GM18907 (cell line): ENCODE measurements around the gene TRIM66.

ENCODE experiments used
- ATAC-seq: cut with Tn5 transposase; IDR thresholded peaks from one replicate; pipeline ENCODE4 v1.9.1; 2021; ENCODE audit warnings: mild to moderate bottlenecking, moderate library complexity; ENCODE audit not compliant: unreplicated experiment

The TRIM66 gene

GRCh38 chr11:8577791-8578581 lies 104.5 kb downstream of the TRIM66 start:
- no peak for ATAC-seq

GRCh38 chr11:8574798-8575197 lies 107.7 kb downstream of the TRIM66 start:
- no peak for ATAC-seq

GRCh38 chr11:8573777-8574176 lies 108.7 kb downstream of the TRIM66 start:
- no peak for ATAC-seq

GRCh38 chr11:8567602-8568198 lies 114.8 kb downstream of the TRIM66 start:
- no peak for ATAC-seq

GRCh38 chr11:8566613-8567210 lies 115.8 kb downstream of the TRIM66 start:
- ATAC-seq, result peak; percentile 58

GRCh38 chr11:8564526-8564925 lies 117.9 kb downstream of the TRIM66 start:
- no peak for ATAC-seq
